HEK293 (cell line): Measurements from ENCODE around the gene ZNF565.

ENCODE experiments used
- CTCF ChIA-PET: fragments of 350-600 bp; formaldehyde crosslinking; extraction: SDS; loops from one replicate; lab custom pipeline; 2021; ENCODE audit warnings: antibody characterized with exemption; lab: Yijun Ruan, JAX
- POLR2A ChIA-PET: fragments of 300-600 bp; formaldehyde crosslinking; extraction: SDS; loops from one replicate; lab custom pipeline; 2020; ENCODE audit warnings: antibody characterized with exemption, inconsistent platforms; lab: Yijun Ruan, JAX
- H3K27ac ChIP-seq: fragments of 200-500 bp; sonication (Bioruptor generic); 2 replicates; pipeline ENCODE4 v1.5.1; 2014; ENCODE audit warnings: low read depth, low read length, control low read depth, inconsistent platforms; ENCODE audit errors: extremely low read depth
- H3K36me3 ChIP-seq, 2 experiments: fragments of 200-500 bp in 1 of 2; sonication (Bioruptor generic) in 1 of 2; 1 replicate in 1 of 2; 2 replicates in 1 of 2; pipeline ENCODE4 v1.5.1; 2014 to 2017; ENCODE audit warnings: inconsistent platforms in 2 of 2, low read length in 2 of 2; ENCODE audit not compliant: control insufficient read depth in 2 of 2, insufficient read depth in 1 of 2
- H3K4me1 ChIP-seq: fragments of 200-500 bp; sonication (Bioruptor generic); 2 replicates; pipeline ENCODE4 v1.5.1; 2014; ENCODE audit warnings: mild to moderate bottlenecking, low read length, inconsistent platforms; ENCODE audit not compliant: control insufficient read depth, insufficient read depth
- H3K4me3 ChIP-seq: 2 replicates; pipeline ENCODE4 v1.5.1; 2011; ENCODE audit warnings: low read depth, mild to moderate bottlenecking, control low read depth, low read length, moderate library complexity
- H3K9me3 ChIP-seq: fragments of 200-500 bp; sonication (Bioruptor generic); 2 replicates; pipeline ENCODE4 v1.5.1; 2014; ENCODE audit warnings: low read depth, low read length, inconsistent platforms; ENCODE audit not compliant: control insufficient read depth, insufficient read depth
- SCRT2 ChIP-seq: fragments of 450-650 bp; formaldehyde crosslinking; IDR thresholded peaks from 2 replicates; pipeline ENCODE4 v1.5.1; 2016; ENCODE audit warnings: missing biosample characterization, missing genetic modification characterization
- SP2 ChIP-seq: fragments of 450-650 bp; formaldehyde crosslinking; IDR thresholded peaks from 2 replicates; pipeline ENCODE4 v1.5.1; 2016; ENCODE audit warnings: missing biosample characterization, missing genetic modification characterization
- ZFP37 ChIP-seq: fragments of 450-650 bp; formaldehyde crosslinking; IDR thresholded peaks from 2 replicates; pipeline ENCODE4 v1.5.1; 2016; ENCODE audit warnings: missing biosample characterization, missing genetic modification characterization
- ZNF23 ChIP-seq: fragments of 450-650 bp; formaldehyde crosslinking; IDR thresholded peaks from 2 replicates; pipeline ENCODE4 v1.5.1; 2016; ENCODE audit warnings: missing biosample characterization, missing genetic modification characterization, borderline replicate concordance
- ZNF324 ChIP-seq: fragments of 450-650 bp; formaldehyde crosslinking; IDR thresholded peaks from 2 replicates; pipeline ENCODE4 v1.5.1; 2016; ENCODE audit warnings: missing biosample characterization, missing genetic modification characterization
- ZNF426 ChIP-seq: fragments of 450-650 bp; formaldehyde crosslinking; IDR thresholded peaks from 2 replicates; pipeline ENCODE4 v1.5.1; 2017; ENCODE audit warnings: missing biosample characterization, missing genetic modification characterization, mild to moderate bottlenecking, inconsistent platforms, moderate library complexity
- ZNF530 ChIP-seq: fragments of 450-650 bp; formaldehyde crosslinking; IDR thresholded peaks from 2 replicates; pipeline ENCODE4 v1.5.1; 2016; ENCODE audit warnings: low read depth, missing biosample characterization, missing genetic modification characterization
- ZNF596 ChIP-seq: fragments of 450-650 bp; IDR thresholded peaks from 2 replicates; pipeline ENCODE4 v1.5.0; 2018; ENCODE audit warnings: missing biosample characterization, mild to moderate bottlenecking, missing genetic modification characterization, moderate library complexity
- TF ChIP-seq, protein P1 (sequence below): fragments of 450-650 bp; formaldehyde crosslinking; IDR thresholded peaks from 2 replicates; pipeline ENCODE4 v1.5.1; 2016; ENCODE audit warnings: missing biosample characterization, missing genetic modification characterization
- TF ChIP-seq, protein P2 (sequence below): fragments of 450-650 bp; formaldehyde crosslinking; conservative IDR thresholded peaks from 2 replicates; pipeline ENCODE4 v1.5.1; 2016; ENCODE audit warnings: low read depth, missing biosample characterization, missing genetic modification characterization
- TF ChIP-seq, protein P3 (sequence below): fragments of 450-650 bp; formaldehyde crosslinking; IDR thresholded peaks from 2 replicates; pipeline ENCODE4 v1.5.1; 2016; ENCODE audit warnings: missing biosample characterization, missing genetic modification characterization, low read depth

Gene ZNF565

DNA sequence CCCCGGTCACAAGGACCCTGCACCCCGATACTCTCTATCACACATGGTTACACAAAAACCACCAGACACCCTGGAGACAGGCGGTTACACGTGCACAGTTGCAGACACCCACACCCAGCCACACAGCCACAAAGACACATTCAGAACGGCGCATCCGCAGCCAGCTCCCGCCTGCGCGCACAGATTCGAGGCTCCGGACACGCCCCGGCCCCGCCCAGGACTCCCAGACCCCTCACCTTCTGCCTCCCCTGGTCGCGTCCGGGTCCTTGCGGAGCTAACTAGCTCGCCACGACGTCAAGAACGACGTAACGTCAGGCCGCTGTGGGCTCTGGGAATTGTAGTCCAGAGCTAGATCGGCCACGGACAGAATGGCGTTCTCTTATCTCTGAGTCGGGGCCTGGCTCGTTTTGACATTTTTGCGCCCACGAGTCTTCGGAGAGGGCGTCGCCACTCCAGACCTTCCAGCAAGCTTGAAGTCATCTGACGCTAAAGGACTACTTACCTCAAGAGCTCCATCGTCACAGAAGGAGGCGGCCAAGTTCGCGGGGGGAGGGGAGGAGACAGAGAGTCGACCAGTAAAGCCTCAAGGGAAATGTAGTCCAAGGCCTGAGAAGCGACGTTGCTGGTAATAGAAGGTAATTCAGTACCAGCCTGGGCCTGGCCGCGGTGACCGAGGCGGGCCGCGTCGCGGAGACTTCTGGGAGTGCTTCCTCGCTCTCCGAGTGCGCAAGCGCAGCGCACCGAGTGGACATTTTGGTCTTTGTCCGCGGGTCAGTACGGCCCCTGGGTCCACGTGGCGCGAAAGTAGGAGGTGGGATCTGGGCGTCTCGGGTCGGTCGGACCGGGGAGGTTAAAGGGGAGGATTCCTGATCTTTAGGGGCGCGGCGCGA lies at the start of gene ZNF565, which contains the start of gene ZNF146 (continued):
- TF ChIP-seq, protein P1, sequence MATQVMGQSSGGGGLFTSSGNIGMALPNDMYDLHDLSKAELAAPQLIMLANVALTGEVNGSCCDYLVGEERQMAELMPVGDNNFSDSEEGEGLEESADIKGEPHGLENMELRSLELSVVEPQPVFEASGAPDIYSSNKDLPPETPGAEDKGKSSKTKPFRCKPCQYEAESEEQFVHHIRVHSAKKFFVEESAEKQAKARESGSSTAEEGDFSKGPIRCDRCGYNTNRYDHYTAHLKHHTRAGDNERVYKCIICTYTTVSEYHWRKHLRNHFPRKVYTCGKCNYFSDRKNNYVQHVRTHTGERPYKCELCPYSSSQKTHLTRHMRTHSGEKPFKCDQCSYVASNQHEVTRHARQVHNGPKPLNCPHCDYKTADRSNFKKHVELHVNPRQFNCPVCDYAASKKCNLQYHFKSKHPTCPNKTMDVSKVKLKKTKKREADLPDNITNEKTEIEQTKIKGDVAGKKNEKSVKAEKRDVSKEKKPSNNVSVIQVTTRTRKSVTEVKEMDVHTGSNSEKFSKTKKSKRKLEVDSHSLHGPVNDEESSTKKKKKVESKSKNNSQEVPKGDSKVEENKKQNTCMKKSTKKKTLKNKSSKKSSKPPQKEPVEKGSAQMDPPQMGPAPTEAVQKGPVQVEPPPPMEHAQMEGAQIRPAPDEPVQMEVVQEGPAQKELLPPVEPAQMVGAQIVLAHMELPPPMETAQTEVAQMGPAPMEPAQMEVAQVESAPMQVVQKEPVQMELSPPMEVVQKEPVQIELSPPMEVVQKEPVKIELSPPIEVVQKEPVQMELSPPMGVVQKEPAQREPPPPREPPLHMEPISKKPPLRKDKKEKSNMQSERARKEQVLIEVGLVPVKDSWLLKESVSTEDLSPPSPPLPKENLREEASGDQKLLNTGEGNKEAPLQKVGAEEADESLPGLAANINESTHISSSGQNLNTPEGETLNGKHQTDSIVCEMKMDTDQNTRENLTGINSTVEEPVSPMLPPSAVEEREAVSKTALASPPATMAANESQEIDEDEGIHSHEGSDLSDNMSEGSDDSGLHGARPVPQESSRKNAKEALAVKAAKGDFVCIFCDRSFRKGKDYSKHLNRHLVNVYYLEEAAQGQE (tag by site-specific recombination), result no peak

DNA sequence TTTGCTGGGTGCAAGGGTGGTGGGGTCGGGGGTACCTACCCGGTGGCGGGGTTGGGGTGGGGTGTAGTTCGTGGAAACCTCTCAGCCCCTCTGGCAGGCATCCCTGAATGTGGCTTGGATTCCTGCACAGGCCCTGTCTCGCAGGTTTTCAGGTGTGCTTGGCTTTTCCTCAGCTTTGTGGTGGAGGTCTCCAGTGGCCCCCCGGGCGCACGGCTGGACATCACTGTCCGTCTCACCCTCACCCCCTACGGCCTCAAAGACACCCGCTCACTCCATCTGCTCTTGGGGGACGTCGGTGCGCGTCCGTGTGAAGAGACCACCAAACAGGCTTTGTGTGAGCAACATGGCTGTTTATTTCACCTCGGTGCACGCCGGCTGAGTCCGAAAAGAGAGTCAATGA lies 44.7 kb upstream of the ZNF565 start:
- ChIA-PET POLR2A (no interaction called here), CTCF (no interaction called here)
- peaks cover 3% of the 10 kb centered on the region; the same call in 1 of the 2 replicates for H3K9me3 ChIP-seq
- H3K4me1 ChIP-seq, result no peaks in the 10 kb centered on the region; the same call in 1 of the 2 replicates
- no peak overlapping the region for H3K4me3 ChIP-seq
- no peak overlapping the region for H3K27ac ChIP-seq
- no peaks in the 10 kb centered on the region for H3K36me3 ChIP-seq
- TF ChIP-seq SCRT2 (tag by site-specific recombination) (no peak), ZNF23 (tag by site-specific recombination) (no peak), ZFP37 (tag by site-specific recombination) (no peak), SP2 (no peak), ZNF324 (tag by site-specific recombination) (no peak), ZNF530 (tag by site-specific recombination) (no peak), ZNF426 (tag by site-specific recombination) (no peak)
- TF ChIP-seq, protein P2, sequence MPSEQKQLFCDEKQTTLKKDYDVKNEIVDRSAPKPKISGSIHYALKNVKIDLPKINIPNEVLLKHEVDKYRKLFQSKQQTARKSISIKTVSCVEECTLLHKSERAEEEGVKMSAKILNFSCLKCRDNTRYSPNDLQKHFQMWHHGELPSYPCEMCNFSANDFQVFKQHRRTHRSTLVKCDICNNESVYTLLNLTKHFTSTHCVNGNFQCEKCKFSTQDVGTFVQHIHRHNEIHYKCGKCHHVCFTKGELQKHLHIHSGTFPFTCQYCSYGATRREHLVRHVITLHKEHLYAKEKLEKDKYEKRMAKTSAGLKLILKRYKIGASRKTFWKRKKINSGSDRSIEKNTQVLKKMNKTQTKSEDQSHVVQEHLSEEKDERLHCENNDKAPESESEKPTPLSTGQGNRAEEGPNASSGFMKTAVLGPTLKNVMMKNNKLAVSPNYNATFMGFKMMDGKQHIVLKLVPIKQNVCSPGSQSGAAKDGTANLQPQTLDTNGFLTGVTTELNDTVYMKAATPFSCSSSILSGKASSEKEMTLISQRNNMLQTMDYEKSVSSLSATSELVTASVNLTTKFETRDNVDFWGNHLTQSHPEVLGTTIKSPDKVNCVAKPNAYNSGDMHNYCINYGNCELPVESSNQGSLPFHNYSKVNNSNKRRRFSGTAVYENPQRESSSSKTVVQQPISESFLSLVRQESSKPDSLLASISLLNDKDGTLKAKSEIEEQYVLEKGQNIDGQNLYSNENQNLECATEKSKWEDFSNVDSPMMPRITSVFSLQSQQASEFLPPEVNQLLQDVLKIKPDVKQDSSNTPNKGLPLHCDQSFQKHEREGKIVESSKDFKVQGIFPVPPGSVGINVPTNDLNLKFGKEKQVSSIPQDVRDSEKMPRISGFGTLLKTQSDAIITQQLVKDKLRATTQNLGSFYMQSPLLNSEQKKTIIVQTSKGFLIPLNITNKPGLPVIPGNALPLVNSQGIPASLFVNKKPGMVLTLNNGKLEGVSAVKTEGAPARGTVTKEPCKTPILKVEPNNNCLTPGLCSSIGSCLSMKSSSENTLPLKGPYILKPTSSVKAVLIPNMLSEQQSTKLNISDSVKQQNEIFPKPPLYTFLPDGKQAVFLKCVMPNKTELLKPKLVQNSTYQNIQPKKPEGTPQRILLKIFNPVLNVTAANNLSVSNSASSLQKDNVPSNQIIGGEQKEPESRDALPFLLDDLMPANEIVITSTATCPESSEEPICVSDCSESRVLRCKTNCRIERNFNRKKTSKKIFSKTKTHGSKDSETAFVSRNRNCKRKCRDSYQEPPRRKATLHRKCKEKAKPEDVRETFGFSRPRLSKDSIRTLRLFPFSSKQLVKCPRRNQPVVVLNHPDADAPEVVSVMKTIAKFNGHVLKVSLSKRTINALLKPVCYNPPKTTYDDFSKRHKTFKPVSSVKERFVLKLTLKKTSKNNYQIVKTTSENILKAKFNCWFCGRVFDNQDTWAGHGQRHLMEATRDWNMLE, result no peak

DNA sequence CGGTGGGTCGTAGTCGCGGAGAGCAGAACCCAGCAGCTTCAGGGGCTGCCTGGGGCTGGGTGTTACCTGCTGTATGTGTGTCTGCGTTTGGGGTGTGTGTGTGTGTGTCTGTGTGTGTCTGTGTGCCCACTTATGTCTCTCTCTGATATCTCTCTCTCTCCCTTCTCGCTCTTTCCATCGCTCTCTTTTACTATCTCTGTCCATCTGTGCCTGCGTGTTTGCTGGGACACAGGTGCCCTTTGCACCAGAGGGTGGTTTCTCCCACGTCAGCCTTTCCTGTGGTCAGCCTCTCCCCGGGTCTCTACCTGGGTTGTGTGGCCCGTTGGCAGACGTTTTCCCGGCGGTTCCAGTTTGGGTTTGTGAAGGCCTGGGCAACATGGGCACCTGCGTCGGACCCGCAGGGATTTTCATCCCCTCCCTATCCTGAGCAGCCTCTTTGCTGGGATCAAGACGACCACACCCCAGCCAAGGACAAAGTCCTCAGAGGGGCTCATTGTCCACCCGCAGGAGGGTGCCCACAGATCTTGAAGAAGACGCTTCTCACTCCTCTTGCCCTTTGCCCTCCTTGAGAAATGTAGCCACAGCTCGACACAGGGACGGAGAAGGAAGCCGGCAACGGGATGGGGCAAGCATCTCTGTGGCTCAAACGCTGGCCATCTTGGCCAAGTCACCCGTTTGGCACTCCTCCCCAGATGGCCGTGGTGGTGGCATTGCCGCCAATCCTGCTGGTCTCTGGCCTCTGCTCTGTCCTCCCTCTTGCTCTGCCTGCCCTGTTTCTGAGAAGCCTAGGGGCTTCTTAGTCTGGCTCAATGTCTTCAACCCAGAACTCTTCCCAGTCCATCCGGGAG lies 43.8 kb upstream of the ZNF565 start:
- H3K27ac ChIP-seq, result no peak overlapping the region
- H3K36me3 ChIP-seq, result no peaks in the 10 kb centered on the region; a peak in 1 of 3 replicates
- CTCF ChIA-PET, result no interaction called here
- peaks cover 3% of the 10 kb centered on the region for H3K4me1 ChIP-seq
- TF ChIP-seq, protein P3, sequence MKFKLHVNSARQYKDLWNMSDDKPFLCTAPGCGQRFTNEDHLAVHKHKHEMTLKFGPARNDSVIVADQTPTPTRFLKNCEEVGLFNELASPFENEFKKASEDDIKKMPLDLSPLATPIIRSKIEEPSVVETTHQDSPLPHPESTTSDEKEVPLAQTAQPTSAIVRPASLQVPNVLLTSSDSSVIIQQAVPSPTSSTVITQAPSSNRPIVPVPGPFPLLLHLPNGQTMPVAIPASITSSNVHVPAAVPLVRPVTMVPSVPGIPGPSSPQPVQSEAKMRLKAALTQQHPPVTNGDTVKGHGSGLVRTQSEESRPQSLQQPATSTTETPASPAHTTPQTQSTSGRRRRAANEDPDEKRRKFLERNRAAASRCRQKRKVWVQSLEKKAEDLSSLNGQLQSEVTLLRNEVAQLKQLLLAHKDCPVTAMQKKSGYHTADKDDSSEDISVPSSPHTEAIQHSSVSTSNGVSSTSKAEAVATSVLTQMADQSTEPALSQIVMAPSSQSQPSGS (tag by site-specific recombination), result no peak
- TF ChIP-seq ZNF596 (tag by site-specific recombination), result peak; percentile 55; the same call in 1 of the 2 replicates
- TF ChIP-seq, all 188 proteins: peak for 1
- POLR2A ChIA-PET, result no interaction called here
- Histone ChIP-seq H3K4me3 (no peak overlapping the region), H3K9me3 (peaks cover 3% of the 10 kb centered on the region; the same call in 1 of the 2 replicates)
